WI38 (cell line): ENCODE results near the gene KRT81.

Source experiments
- H3K4me3 ChIP-seq: 2 replicates; pipeline ENCODE4 v1.5.1; 2011; ENCODE audit warnings: low read depth, mild to moderate bottlenecking, control low read depth, low read length
- TF ChIP-seq, protein P1 (sequence below): IDR thresholded peaks from 2 replicates; pipeline ENCODE4 v1.5.1; 2012; ENCODE audit warnings: low read depth, mild to moderate bottlenecking, control low read depth, low read length

Gene KRT81

GRCh38 chr12:52246720-52247621 is 44.4 kb downstream of the KRT81 start:
- TF ChIP-seq, protein P1, sequence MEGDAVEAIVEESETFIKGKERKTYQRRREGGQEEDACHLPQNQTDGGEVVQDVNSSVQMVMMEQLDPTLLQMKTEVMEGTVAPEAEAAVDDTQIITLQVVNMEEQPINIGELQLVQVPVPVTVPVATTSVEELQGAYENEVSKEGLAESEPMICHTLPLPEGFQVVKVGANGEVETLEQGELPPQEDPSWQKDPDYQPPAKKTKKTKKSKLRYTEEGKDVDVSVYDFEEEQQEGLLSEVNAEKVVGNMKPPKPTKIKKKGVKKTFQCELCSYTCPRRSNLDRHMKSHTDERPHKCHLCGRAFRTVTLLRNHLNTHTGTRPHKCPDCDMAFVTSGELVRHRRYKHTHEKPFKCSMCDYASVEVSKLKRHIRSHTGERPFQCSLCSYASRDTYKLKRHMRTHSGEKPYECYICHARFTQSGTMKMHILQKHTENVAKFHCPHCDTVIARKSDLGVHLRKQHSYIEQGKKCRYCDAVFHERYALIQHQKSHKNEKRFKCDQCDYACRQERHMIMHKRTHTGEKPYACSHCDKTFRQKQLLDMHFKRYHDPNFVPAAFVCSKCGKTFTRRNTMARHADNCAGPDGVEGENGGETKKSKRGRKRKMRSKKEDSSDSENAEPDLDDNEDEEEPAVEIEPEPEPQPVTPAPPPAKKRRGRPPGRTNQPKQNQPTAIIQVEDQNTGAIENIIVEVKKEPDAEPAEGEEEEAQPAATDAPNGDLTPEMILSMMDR, result no peak
- no peak overlapping the region for H3K4me3 ChIP-seq

DNA sequence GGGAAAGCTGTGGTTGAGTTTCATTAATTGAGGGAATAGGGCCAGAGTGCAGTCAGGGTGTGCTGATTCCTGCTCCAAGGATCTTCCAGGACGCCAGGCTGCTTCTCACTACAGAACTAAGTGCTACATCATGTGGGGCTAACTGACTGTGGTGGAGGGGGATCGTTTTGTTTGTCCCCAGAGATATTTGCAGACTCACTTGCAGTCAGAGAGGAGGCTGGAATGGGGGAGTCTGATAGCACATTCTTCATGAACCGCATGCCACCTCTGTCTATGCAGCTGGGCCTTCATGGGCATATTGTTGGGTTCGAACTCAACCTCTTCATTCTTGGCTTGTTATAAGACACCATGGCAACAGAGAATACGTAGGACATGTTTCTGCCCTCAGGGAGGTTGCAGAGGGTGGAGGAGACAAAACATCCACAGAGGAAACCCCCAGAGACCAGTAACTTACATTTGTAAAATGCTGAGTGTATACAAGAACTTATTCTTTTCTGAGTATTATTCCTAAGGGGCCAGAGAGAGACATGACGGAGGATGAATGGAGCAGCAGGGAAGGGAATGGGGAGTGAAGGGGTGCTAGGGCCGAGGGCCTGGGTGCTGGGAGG is 45.3 kb downstream of the KRT81 start:
- no peak overlapping the region for H3K4me3 ChIP-seq
- TF ChIP-seq, protein P1, result no peak

DNA sequence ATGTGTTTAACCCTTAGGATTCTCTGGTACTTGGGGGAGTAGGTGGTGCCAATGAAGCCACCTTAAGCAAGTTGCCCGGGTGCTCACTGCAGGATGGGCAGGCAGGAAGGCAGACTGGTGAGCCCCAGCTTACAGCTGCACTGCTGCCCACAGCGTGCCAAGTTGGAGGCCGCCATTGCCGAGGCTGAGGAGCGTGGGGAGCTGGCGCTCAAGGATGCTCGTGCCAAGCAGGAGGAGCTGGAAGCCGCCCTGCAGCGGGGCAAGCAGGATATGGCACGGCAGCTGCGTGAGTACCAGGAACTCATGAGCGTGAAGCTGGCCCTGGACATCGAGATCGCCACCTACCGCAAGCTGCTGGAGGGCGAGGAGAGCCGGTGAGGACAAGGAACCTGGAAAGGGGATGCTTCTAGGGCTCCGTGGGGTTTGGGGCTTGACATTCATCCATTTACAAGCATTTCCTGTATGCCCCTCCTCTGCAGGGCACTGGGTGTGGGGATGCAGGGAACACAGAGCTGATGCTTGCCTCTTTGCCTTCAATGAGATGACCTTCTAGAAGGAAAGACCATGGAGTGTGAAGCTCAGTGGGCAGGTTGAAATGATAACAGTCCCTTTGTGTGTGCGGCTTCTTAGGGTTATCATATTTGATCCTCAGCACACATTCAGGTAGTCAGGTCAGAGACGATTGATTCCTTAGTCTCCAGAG is 45.9 kb downstream of the KRT81 start:
- H3K4me3 ChIP-seq, result no peak overlapping the region
- TF ChIP-seq, protein P1, result no peak

- TF ChIP-seq, protein P1, result no peak
- no peak overlapping the region for H3K4me3 ChIP-seq
Observed at GRCh38 chr12:52244615-52244994, 46.7 kb downstream of the KRT81 start.

GRCh38 chr12:52243856-52244614 is 47.3 kb downstream of the KRT81 start:
- no peak overlapping the region for H3K4me3 ChIP-seq
- TF ChIP-seq, protein P1, result no peak

GRCh38 chr12:52243259-52243855 is 48.0 kb downstream of the KRT81 start:
- TF ChIP-seq, protein P1, result no peak
- no peak overlapping the region for H3K4me3 ChIP-seq
